Nucleus accumbens (tissue), 56 donors: ENCODE results near the gene ZMAT1.
A peak's percentile ranks its signal among the peaks of the same experiment; 100 is the strongest.
"Not testable (repeated sequence)": the region's sequence is repeated elsewhere in the genome, so short reads cannot be mapped to it uniquely, and the experiment has no call there.

ENCODE experiments used
- DNase-seq, 56 donors: peaks; one replicate each; lab custom pipeline; 2025; lab: John Stamatoyannopoulos, UW

Gene ZMAT1

DNA sequence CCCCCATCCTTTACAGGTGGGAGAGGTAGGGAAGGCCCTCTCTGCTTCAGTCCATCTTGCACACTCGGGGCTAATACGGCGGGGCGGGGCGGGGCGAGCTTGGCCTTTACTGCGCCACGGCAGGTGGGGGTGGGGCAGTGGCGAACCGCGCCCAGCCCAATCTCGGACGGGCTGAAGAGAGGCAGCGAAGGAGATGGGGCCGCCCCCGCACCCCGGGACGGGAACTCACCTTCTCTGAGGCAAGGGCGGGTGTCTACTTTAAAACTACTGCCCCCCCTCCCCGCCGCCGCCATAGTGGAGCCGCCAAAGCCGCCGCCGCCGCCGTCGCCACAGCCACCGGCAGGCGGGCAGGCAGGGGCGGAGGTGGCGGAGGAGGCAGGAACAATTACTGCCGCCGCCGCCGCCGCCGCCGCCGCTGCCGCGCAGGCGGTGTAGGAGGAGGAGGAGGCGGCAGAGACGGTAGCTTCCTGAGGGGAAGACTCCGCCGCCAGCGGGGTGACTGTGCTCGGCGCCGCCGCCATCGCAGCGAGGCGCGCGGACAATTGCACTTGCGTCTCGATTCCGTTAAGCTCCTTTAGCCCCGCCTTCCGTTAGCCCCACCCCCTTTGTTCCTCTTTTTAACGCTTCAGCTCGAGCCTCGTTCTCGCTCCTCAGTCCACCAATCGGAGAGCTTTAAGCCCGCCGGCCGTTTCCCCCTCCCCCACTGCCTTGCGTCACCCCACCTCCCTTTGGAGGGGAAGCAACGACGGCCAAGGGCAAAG lies at the start of gene ZMAT1:
Gene ZMAT1 (minus strand): TSS at position 540 of the 761 bp plus-strand sequence. CDS start 19 bp downstream, at position 521.
- peak in 55 of 56 donors; percentile 22 to 93 (median 77) for DNase-seq

DNA sequence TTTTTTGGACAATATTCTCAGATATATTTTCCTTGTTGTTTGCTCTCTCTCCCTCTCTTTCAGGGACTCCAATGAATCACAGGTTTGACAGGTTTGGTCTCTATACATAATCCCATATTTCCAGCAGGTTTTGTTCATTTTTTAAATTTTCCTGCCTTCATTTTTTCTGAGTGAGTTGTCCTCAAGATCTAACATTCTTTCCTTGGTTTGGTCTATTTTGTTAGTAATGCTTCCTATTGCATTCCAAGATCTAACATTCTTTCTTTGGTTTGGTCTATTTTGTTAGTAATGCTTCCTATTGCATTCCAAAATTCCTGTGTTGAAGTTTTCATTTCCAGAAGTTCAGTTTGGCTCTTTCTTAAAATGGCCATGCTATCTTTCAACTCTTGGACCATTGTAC lies 45.3 kb upstream of the ZMAT1 start:
- no peak for DNase-seq

DNA sequence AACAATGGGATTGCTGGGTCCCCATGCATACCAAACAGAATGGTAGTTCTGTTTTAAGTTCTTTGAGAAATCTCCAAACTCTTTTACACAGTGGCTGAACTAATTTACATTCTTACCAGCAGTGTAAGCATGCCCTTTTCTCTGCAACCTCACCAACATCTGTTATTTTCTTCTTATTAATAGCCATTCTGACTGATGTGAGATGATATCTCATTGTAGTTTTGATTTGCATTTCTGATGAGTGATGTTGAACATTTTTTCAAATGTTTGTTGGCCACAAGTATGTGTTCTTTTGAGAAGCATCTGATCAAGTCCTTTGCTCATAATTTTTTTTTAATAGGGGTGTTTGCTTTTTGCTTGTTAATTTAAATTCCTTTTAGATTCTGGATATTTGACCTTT lies 41.2 kb upstream of the ZMAT1 start:
- DNase-seq = no peak

DNA sequence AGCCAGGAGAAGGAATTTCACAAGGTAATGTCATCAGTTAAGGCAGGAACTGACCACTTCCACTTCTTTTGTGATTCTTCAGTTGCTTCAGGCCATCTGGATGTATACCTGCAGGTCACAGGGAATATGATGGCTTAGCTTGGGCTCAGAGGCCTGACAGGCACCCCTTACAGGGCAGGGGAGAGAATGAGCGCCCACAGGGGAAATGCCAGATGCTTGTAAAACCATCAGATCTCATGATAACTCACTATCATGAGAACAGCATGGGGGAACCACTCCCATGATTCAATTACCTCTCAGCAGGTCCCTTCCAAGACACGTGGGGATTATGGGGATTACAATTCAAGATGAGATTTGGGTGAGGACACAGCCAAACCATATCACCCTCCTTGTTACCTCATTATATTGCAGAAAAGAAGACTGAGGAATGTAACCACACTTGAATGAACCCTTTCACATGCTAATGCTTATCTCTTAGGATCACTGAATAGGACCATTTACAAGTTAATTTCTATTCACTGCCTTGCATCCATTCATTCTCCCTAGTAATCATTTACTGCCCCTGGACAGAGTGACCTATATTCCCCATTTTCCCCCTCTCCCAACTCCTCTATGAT lies 33.2 kb upstream of the ZMAT1 start:
- not testable (repeated sequence) for DNase-seq

DNA sequence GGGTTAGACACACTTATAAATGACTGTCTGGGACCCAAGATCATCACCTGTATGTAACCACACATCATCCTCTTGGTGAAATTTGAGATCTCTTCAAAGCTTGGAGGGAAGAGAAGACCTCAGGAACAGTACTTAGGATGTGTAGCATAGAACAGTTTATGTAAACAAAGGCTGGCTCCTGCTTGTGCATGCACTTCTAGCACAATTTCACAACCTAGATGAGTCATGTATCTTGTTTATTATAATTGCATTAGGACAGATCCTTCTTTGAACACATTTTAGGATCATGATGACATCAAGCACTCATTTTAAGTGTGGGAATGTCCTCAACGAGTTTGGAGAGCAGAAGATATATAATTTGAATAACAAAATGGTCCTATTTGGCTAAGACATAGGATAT lies 26.3 kb upstream of the ZMAT1 start:
- no peak for DNase-seq

DNA sequence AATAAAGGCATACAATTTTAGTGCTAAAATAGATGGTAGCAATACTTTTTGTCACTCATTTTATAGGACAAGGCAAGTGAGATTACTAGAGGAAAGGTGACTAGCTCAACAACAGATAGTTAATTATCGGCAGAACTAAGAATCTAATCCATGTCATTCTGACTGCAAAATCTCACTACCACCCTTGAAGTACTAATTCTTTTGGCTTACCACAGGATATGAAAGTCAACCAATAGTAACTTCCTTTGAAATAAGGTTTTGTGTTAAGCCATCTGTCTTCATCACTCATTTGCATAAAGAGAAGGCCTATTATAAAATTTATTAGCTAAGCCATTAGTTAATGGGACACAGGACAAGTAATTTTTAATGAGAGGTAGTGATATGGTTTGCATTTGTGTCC lies 25.3 kb upstream of the ZMAT1 start:
- DNase-seq = no peak

DNA sequence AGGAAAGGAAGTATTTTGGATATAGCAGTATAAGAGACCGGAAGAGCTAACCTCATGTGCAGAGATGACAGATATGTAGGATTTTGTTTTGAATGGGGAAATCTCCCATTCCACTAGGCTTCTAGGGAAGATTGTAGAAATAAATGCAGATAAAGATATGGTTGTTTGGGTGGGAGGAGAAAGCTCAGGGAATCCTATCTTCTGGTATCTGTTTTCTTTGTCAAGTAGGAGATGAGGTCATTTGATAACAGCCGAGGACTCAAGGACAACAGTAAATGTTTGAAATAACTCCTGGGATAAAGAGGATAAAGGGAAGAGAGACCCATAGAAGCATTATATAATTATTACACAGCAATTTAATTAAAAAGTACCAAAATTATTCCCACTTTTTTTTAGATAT lies 24.7 kb upstream of the ZMAT1 start:
- no peak for DNase-seq

DNA sequence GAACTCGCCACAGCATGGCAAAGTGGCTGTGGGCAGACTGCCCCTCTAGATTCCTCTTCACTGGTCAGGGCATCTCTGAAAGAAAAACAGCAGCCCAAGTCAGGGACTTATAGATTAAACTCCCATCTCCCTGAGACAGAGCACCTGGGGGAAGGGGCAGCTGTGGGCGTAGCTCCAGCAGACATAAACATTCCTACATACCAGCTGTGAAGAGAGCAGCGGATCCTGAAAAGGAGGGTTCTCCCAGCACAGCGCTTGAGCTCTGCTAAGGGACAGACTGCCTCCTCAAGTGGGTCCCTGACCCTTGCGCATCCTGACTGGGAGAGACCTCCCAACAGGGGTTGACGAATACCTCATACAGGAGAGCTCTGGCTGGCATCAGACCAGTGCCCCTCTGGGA lies 18.8 kb upstream of the ZMAT1 start:
- no peak for DNase-seq

DNA sequence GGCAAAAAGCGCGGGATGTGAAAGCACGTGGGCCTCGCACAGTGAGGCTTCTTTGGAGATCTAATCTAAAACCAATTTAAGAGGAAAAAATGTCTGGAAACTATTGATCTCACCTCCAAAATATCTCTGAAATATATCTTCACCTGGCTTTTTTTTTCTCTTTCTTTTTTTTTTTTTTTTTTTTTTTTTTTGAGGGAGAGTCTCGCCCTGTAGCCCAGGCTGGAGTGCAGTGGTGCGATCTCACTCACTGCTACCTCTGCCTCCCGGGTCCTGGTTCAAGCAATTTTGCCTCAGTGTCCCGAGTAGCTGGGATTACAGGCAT lies 383 bp upstream of the ZMAT1 start:
- DNase-seq = no peak

DNA sequence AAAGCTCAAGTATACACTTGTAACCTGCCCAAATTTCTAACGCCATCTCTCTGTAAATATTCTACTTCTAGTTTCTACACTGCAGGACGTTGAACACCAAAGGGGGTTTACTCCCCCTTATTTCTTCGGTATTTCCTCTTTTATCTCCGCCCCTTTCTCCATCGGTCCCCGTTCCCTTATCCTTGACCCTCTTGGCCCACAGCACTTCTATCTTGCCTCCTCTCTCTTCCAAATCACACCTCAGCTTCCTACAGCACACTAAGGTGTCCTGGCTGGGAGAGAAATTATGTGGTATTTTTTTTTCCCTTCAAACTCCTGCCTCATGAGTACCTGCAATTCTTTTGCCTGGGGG lies 715 bp downstream of the ZMAT1 start:
- DNase-seq = peak in 3 of 56 donors; percentile 2 to 28 (median 14)

DNA sequence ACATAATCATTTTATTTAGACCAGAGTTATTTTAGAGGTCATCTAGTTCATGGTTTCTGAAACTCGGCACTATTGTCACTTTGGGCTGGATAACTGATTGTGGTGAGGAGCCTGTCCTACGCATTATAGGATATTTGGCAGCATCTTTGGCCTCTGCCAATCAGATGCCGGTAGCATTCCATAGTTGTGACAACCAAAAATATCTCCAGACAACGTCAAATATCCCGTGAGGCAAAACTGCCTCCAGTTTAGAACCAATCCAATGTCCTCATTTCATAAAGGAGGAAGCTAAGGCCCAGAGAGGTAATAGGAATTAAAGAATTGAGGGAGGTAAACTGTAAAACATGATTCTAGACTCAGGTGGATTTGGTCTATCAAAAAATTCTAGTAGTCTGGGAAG lies 6.1 kb downstream of the ZMAT1 start:
- no peak for DNase-seq

DNA sequence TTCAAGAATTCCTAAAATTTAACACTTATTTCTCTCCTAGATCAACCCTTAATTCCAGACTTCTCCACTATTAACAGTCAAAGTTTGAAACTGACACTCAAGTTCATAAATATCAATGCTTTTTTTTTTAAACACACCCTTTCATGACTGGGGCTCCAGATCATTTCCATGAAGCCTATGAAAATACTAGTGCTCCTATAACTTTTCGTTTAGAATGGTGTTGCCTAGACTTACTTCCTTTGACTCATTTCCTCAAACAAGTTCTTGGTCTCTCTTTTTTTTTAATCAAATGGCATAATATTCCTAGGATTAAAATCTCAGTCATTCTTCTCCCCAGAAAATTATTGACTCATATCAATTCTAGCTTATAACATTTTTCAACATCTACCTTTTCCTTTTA lies 13.1 kb downstream of the ZMAT1 start:
- no peak for DNase-seq

DNA sequence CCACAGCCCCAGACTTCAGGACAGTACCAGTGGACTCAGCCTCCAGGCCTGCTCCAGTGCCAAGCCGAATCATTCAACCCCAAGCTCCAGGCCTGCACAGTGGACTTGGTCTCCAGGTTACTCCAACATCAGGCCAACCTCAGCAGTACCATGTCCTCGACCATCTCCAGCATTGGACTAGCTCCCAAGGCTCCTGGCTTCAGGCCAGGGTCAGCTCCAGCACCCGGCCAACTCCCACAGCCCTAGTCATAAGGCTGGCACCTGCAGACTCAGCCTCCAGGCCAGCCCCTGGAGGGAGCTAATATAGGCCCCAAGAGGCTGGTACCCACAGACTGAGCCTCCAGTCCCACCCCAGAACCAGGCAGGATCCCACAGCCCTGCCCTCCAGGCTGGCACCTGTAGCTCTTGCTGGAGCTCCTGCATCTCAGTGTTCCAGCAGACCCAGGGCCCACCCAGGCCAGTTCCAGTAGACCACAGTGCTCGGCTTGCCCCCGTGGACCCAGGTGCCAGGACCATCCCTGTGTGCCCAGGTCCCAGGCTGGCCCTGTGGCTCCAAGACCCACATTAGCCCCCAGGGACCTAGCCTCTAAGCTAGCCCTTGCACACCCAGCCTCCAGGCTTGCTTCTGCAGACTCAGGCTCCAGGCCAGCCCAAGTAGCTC lies 25.6 kb downstream of the ZMAT1 start:
- DNase-seq = peak in 3 of 56 donors; percentile 0

DNA sequence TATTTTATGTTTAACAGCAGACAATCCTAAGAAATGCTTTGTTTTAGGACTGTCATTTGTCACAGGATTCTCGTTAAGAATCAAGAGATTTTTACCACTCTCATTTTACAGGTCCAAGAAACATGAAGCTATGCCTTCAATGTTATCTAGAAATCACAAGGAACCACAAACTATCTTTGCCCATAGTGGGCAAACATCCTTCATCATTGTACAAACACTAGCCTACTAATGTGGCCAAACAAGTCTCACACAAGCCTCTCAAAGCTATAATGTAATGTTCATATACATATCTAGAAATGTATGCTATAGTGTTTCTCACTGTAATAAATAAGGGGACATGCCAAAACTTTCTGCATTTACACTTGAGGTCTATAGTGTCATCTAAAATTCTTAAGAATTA lies 26.8 kb downstream of the ZMAT1 start:
- DNase-seq = no peak
